ENCODE data around the gene PLEKHG1.

PLEKHG1 gene
- total RNA-seq, result 0.96 to 7.5 (median 2.7) reads per million in 3 experiments

DNA sequence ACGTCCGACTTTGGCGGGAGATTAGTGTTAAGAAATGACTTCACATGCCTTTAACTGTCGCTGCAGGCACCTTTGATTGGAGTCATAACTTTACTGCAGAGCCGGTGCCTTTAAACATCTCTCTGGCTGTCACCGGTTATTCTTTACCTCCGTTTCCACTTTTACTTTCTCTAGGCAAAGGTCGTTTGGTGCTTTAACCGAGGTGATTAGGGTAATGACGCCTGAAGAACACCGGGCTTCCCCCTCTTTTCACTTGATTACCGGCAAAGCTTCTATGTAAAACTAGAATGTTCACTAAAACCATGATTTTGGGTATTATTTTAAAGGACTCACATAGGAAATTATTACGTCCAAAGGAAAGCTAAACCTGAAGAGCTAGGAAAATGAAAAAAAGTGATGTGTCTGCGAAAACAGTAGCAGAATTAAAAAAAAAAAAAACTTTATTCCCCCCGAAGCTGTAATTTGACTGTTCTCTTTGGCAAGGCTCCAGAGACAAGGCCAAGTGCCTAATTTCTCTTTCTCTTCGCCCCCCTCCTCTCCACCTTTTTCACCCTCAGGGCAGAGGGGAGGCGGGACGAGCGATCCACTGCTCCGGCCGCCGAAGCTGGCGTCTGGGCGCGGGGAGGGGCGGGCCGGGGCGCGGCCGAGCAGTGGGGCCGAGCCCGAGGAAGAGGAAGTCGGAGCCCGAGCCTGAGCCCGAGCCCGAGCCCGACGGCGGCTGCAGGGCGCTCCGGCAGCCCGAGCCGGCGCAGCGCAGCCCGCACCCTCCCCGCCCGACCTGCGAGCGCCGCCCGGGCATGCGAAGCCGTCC lies at the start of gene PLEKHG1:
TSS of gene PLEKHG1 (plus strand) at position 687 of the 811 bp plus-strand sequence. CDS start 133,797 bp downstream, outside the sequence.
- peak; percentile 44 for DNase-seq

DNA sequence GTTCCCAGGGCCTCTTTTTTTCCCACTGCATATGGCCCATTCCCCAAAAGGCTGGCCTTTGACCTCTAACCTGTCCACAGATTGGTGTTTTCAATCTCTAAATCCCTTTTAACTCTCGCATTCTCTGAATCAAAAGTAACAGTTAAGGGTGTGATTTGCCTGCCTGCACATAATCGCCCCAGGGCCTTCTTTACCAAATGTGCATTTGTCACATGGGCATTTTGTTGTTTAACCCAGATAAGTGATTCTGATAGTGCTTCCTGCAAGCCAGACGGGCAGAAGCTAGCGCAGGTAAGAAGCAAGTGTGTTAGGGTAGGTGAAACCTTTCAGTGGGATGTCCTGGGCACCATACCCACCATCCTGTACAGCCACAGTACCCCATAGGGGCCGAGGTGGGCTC lies 49.4 kb upstream of the PLEKHG1 start:
- no peak for DNase-seq

DNA sequence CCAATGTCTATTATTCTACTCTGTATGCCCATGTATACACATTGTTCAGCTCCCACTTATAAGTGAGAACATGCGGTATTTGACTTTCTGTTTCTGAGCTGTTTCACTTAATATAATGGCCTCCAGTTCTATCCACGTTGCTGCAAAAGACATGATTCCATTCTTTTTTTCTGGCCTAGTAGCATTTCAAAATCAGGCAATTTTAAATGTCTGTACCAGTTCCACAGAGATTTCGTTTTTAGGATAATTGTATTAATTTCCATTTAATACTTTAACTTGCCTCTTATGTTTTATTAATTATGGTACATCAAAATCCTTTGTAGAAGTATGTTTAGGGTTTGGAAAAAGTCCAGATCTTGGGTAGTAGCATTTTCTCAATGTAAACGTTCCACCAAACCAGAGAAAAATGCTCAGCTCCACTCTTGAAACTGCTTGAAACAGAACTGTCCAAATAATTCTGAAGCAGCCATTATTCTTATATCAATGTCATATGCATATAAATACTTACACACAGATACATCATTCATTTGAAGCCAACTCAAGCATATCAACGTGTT lies 42.6 kb upstream of the PLEKHG1 start:
- no peak for DNase-seq

DNA sequence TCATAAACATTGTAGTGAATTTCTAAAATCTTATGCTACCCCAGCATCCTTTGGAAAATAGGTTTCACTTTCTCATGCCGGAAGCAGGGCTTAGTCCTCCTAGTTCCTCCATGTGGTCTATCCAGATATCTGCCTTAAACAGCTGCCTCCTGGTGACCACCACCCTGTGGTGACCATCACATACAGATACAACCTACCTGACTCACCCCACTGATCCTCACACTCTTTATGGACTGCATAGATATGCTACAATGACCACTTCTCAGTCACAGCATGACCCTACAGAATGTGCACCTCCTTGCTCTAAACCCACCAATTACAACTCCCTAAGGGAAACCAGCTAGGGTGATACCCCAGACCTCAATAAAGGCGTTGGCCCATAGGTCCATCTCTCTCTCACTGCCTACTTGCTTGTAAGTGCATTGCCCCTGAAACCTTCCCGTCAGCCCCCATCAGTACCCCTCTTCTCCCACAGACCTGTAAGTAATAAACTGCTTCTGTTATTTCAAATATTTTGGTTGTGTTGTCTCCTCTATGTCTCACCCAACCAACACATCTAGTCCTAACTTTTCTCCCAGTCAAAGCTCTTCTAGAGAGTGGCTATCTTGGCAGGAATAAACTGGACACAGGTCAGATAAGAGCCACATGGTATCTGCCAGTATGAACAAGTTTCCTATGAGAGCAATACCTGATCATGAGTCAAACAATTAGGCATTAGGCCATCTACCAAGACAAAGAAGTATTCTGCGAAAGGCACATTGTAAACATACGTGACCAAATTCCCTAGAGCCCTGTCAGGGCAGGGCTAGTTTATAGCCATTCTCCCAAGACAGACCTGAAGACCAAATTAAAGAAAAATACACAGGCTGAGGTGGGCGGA lies 39.4 kb upstream of the PLEKHG1 start:
- no peak for DNase-seq

DNA sequence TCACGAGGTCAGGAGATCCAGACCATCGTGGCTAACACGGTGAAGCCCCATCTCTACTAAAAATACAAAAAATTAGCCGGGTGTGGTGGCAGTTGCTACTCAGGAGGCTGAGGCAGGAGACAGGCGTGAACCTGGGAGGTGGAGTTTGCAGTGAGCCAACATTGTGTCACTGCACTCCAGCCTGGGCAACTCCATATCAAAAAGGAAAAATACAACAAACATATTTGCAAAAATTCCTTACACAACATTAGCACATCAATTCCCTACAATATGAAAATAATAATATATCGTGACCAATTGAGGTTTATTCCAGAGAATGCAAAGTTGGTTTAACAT lies 38.8 kb upstream of the PLEKHG1 start:
- no peak for DNase-seq

GRCh38 chr6:150565945-150566344 lies 33.7 kb upstream of the PLEKHG1 start:
- no peak for DNase-seq

GRCh38 chr6:150566486-150566885 lies 33.2 kb upstream of the PLEKHG1 start:
- DNase-seq, result no peak

GRCh38 chr6:150567380-150567779 lies 32.3 kb upstream of the PLEKHG1 start:
- no peak for DNase-seq

DNA sequence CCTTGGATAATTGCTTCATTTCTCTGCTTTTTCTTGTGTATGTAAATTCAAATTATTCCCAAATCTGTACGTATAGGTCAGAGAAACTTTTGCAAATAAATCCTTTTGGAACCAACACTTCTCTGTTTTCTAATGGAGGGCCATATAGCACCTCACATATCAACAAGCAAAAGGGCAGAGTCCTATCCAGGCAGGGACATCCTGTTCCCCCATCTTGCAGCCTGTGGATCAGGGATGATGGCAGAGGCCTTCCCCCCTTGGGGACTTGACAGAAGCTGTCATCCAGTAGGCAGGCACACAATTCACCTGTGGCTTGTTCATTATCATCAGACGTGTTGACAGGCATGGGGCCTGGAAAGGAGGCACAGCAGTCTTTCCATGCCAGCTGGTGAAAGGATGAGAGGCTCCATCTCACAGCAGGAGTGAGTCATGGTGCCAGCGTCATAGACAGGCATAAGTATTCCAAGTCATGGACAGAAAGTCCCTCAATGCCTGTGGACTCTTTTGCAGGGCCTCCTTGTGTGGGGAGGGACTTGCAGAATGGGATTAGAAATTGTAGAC lies 31.8 kb upstream of the PLEKHG1 start:
- no peak for DNase-seq

DNA sequence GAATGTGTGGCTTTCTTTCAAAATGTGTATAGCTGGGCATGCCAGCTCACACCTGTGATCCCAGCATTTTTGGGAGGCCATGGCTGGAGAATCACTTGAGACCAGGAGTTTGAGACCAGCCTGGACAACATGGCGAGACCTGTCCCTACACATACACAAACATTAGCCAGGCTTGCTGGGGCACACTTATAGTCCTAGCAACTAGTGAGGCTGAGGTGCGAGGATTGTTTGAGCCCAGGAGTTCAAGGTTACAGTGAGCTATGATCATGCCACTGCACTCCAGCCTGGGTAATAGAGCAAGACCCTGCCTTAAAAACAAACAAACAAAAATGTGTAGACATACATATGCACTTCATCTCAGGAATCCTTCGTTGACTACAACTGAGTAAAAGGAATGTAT lies 31.1 kb upstream of the PLEKHG1 start:
- DNase-seq, result no peak

GRCh38 chr6:150569161-150569560 lies 30.5 kb upstream of the PLEKHG1 start:
- DNase-seq, result no peak

- DNase-seq, result no peak
Measured at GRCh38 chr6:150573041-150573681, 26.5 kb upstream of the PLEKHG1 start.

- DNase-seq, result no peak
Measured at GRCh38 chr6:150575836-150576235, 23.8 kb upstream of the PLEKHG1 start.

DNA sequence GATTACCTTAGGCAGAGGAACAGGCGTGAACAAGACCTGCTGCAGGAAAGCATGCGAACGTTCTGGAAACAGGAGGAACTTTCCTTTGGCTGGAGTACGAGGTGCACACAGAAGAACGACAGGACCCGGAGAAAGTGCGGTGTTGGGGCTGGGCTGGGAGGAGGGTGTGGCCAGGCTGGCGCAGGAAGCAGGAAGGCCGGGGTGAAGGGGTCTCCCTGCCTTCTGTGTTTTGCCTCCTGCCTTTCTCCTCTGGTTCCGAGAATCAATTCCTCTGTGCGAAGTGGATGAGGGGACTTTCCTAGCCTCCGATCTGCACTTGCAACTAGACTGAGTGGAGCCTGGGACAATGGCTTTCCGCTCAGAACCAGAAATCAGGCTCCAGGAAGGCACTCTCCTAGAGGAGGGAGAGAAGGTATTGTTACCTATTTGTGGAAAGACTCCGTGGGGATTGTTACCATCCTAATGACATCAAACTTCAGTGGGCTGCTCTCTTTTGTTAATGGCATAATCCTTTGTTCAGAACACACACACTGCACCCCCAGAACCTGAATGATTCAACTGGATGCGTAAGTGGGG lies 22.9 kb upstream of the PLEKHG1 start:
- DNase-seq, result no peak

GRCh38 chr6:150579611-150580010 lies 20.1 kb upstream of the PLEKHG1 start:
- DNase-seq, result no peak

GRCh38 chr6:150580489-150580888 lies 19.2 kb upstream of the PLEKHG1 start:
- DNase-seq, result no peak

- DNase-seq, result no peak
Measured at GRCh38 chr6:150584065-150584464, 15.6 kb upstream of the PLEKHG1 start.

DNA sequence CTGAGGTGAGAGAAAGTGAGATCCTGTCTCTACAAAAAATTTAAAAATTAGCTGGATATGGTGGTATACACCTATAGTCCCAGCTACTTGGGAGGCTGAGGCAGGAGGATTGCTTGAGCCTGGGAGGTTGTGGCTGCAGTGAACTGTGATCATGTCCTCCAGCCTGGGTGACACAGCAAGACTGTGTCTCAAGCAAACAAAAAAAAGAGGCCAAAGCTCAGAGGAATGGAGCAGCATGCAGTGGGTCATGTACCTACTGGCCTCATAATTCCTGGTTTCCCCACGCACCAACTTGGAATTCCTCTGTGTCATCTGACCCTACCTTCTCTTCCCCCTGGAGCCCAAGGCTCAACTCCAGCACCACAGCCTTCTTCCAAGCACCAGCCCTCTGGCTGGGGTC lies 15.1 kb upstream of the PLEKHG1 start:
- no peak for DNase-seq

GRCh38 chr6:150586850-150587359 lies 12.8 kb upstream of the PLEKHG1 start:
- DNase-seq, result no peak

- DNase-seq, result no peak
Measured at GRCh38 chr6:150587637-150588036, 12.0 kb upstream of the PLEKHG1 start.

DNA sequence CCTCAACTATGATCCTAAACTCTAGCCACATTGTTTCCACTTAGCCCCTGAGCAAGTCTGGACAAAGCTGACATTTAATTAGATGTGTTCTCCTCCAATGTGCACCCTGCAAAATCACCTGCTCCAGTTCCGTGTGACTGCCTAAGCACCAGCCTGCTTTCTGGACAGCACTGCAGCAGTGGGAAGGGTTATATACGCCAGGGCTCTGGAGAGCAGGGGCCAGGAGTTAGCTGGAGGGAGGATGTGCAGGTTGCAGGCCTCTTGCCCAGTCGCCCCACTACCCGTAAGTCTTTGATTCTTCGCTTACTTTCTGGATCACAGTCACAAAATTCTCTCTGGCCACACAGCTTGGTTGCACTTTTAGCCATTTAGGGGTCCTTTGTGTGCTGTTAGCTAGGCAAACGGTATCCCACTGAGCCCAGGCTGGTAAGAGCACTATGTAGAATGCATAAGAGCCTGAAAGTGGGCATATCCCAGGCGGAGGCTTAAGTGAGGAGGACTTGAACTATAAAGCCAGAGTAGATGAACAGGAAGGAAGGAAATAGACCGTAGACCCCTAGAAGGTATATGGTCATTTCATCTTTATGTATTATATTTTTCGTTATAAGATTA lies 10.7 kb upstream of the PLEKHG1 start:
- DNase-seq, result no peak

DNA sequence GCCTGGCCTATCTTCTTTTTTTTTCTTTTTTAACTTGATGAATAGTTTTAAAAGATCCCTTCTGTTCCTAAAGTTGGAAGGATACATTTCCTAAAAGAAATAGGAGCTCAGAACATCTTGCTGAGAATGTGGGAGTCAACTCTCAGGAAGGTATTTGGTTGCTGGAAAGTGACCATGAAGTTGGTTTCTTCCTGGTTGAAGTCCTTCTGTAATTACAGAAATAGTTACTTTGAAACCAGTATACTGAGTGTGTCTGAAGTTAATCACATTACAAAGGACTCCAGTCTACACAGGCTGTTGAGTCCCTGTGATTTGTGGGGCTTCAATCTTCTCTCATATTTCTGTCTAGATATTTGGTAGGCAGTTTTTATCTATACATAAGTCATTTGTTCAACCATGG lies 9.8 kb upstream of the PLEKHG1 start:
- DNase-seq, result no peak
